K562 (cell line): ENCODE measurements around the gene MAN1A1. TPM values are rescaled to one million over a fixed set of nuclear protein-coding genes. Genes with fewer than 3 reads are reported as not detected.

Source experiments
- ATAC-seq: fragments of 200-7000 bp; cut with Tn5 transposase; 3 replicates; pipeline ENCODE4 v1.9.1; 2020; ENCODE audit warnings: moderate library complexity
- BruUV-seq: library from RNA; stranded (reverse); fragments of 400-500 nt; replicated peaks from 2 replicates; lab custom pipeline; 2021; lab: Mats Ljungman, UMichigan
- CTCF ChIA-PET: fragments of 300-600 bp; formaldehyde crosslinking; extraction: SDS; loops from one replicate; lab custom pipeline; 2021; ENCODE audit warnings: low intra/inter-chr PET ratio; lab: Yijun Ruan, JAX
- POLR2A ChIA-PET: fragments of 300-600, 350-650 bp; sonication (Branson Sonifier 250); formaldehyde crosslinking; extraction: SDS; loops from one replicate; lab custom pipeline; 2021; ENCODE audit warnings: antibody characterized with exemption, inconsistent platforms; lab: Yijun Ruan, JAX
- DNase-seq, 4 experiments: peaks; one replicate each; pipeline versions ENCODE4 v3.0.0 to v3.0.0-alpha.2; 2011 to 2018; ENCODE audit warnings: low spot score in 3 of 4, mixed read lengths in 3 of 4; ENCODE audit errors: extremely low read depth in 1 of 4
- FAIRE-seq: peaks from 2 replicates; lab custom pipeline; 2011; peaks lifted over from hg19 to GRCh38; lab: Jason Lieb, UNC
- H2AFZ ChIP-seq: 2 replicates; pipeline ENCODE4 v1.6.0; 2011; ENCODE audit warnings: low read depth, low read length, control low read depth, inconsistent platforms
- H3K27ac ChIP-seq: fragments of 200-600 bp; 3 replicates; pipeline ENCODE4 v1.8.0; 2011; ENCODE audit warnings: low read depth, mild to moderate bottlenecking, control low read depth, inconsistent platforms, low read length, moderate library complexity, mixed read lengths; ENCODE audit errors: extremely low read depth
- H3K27me3 ChIP-seq, 2 experiments: fragments of 300-600 bp in 1 of 2; 2 replicates in 1 of 2; 3 replicates in 1 of 2; pipeline versions ENCODE4 v1.6.0 to v1.8.0; 2011; ENCODE audit warnings: inconsistent platforms in 2 of 2, low read length in 2 of 2, mild to moderate bottlenecking in 1 of 2, mixed read lengths in 1 of 2, moderate library complexity in 1 of 2; ENCODE audit not compliant: control insufficient read depth in 2 of 2, insufficient read depth in 2 of 2
- H3K36me3 ChIP-seq: fragments of 300-600 bp; 3 replicates; pipeline ENCODE4 v1.8.0; 2011; ENCODE audit warnings: mild to moderate bottlenecking, low read length, inconsistent platforms; ENCODE audit not compliant: control insufficient read depth, insufficient read depth
- H3K4me1 ChIP-seq, 2 experiments: fragments of 200-600 bp in 1 of 2; replicated peaks in 1 of 2; 2 replicates in 1 of 2; 3 replicates in 1 of 2; pipeline versions ENCODE4 v1.5.1 to v1.8.0; 2011; ENCODE audit warnings: inconsistent platforms in 2 of 2, low read length in 2 of 2, mild to moderate bottlenecking in 1 of 2, mixed read lengths in 1 of 2, moderate library complexity in 1 of 2; ENCODE audit not compliant: control insufficient read depth in 2 of 2, insufficient read depth in 2 of 2
- H3K4me2 ChIP-seq: 2 replicates; pipeline ENCODE4 v1.6.1; 2011; ENCODE audit warnings: low read length, control low read depth, inconsistent platforms, mixed read lengths; ENCODE audit not compliant: insufficient read depth
- H3K4me3 ChIP-seq: fragments of 200-600 bp; sonication (generic), shearing (Covaris generic); 2 replicates; pipeline ENCODE4 v1.5.1; 2016; ENCODE audit warnings: control low read depth, inconsistent platforms
- H3K79me2 ChIP-seq: fragments of 200-600 bp; 3 replicates; pipeline ENCODE4 v1.8.0; 2011; ENCODE audit warnings: low read length, inconsistent platforms; ENCODE audit not compliant: control insufficient read depth, insufficient read depth
- H3K9ac ChIP-seq, 2 experiments: 2 replicates each; pipeline versions ENCODE4 v1.6.0 to v1.6.1; 2011; ENCODE audit warnings: low read depth in 2 of 2, low read length in 2 of 2, control low read depth in 1 of 2, inconsistent platforms in 1 of 2, mild to moderate bottlenecking in 1 of 2, mixed read lengths in 1 of 2; ENCODE audit not compliant: insufficient read depth in 1 of 2
- H3K9me1 ChIP-seq: one replicate; pipeline ENCODE4 v1.6.0; 2011; ENCODE audit warnings: inconsistent platforms, mild to moderate bottlenecking, low read length, moderate library complexity; ENCODE audit not compliant: control insufficient read depth, insufficient read depth
- H3K9me3 ChIP-seq: replicated peaks from 2 replicates; pipeline ENCODE4 v1.5.1; 2011; ENCODE audit warnings: low read depth, low read length, inconsistent platforms; ENCODE audit not compliant: control insufficient read depth, insufficient read depth
- H4K20me1 ChIP-seq: replicated peaks from 2 replicates; pipeline ENCODE4 v1.6.1; 2011; ENCODE audit warnings: low read length, inconsistent platforms, mixed read lengths; ENCODE audit not compliant: control insufficient read depth, insufficient read depth
- CBFA2T3 ChIP-seq: fragments of 450-650 bp; IDR thresholded peaks from 2 replicates; pipeline ENCODE4 v1.6.1; 2017
- DPF2 ChIP-seq: fragments of 450-650 bp; IDR thresholded peaks from 2 replicates; pipeline ENCODE4 v1.6.1; 2016
- LARP7 ChIP-seq: fragments of 450-650 bp; IDR thresholded peaks from 2 replicates; pipeline ENCODE4 v1.6.1; 2016
- NR2F6 ChIP-seq: fragments of 450-650 bp; formaldehyde crosslinking; IDR thresholded peaks from 2 replicates; pipeline ENCODE4 v1.4.0; 2020; ENCODE audit warnings: mild to moderate bottlenecking
- ZNF24 ChIP-seq: fragments of 450-650 bp; IDR thresholded peaks from 2 replicates; pipeline ENCODE4 v1.6.1; 2016
- WGBS: fragments of 100-300 bp; shearing (Covaris generic); methylation state at CpG from one replicate; pipeline ENCODE4 v1.1.6; 2016; ENCODE audit warnings: low coverage, mixed read lengths; ENCODE audit not compliant: insufficient coverage; ENCODE audit errors: missing lambda C conversion rate; 5-methylcytosine and 5-hydroxymethylcytosine counted together
- in situ Hi-C: fragments of 300-500 bp; cut with MboI; formaldehyde crosslinking; loops from 4 replicates; pipeline ENCODE4 v1.15.0; 2018; ENCODE audit warnings: inconsistent platforms, mixed read lengths
- intact Hi-C: fragments of 100-400 bp; cut with micrococcal nuclease; formaldehyde crosslinking; loops from 2 replicates; pipeline ENCODE4 v1.14.2; 2022
- polyA plus RNA-seq, 8 experiments: library from polyadenylated mRNA; depleted of rRNA in 4 of 8; stranded (reverse) in 5 of 8; unstranded in 3 of 8; fragments of >200 nt; fragmentation: Nextera tagmentation in 2 of 8; fragmentation: Illumina TruSeq in 1 of 8; extraction: Ambion mirVana in 2 of 8; extraction: Trizol in 1 of 8; gene quantifications; 2 replicates each; pipeline versions ENCODE4 v1.2.1 to v1.2.3, GENCODE V29; 2011 to 2014; ENCODE audit warnings: inconsistent platforms in 1 of 8, missing spikeins in 1 of 8
- small RNA-seq: library from RNA; depleted of rRNA; stranded (forward); fragments of <200 nt; gene quantifications from one replicate; pipeline ENCODE3, GENCODE V24; 2014
- total RNA-seq, 7 experiments: library from RNA; depleted of rRNA in 6 of 7; stranded (reverse); fragments of >200 nt in 6 of 7; fragmentation: Illumina TruSeq in 2 of 7; extraction: Trizol in 2 of 7; gene quantifications; 2 replicates each; pipeline versions ENCODE4 v1.2.1 to v1.2.3, GENCODE V29; 2011 to 2021; ENCODE audit warnings: low replicate concordance in 1 of 7

MAN1A1 gene
- total and polyA plus RNA-seq, 9 of the 15 experiments (the other 6 are each of a cell fraction or from before 2014, with no cell fraction given), result 24.5 to 78.4 (median 59.7) TPM

DNA sequence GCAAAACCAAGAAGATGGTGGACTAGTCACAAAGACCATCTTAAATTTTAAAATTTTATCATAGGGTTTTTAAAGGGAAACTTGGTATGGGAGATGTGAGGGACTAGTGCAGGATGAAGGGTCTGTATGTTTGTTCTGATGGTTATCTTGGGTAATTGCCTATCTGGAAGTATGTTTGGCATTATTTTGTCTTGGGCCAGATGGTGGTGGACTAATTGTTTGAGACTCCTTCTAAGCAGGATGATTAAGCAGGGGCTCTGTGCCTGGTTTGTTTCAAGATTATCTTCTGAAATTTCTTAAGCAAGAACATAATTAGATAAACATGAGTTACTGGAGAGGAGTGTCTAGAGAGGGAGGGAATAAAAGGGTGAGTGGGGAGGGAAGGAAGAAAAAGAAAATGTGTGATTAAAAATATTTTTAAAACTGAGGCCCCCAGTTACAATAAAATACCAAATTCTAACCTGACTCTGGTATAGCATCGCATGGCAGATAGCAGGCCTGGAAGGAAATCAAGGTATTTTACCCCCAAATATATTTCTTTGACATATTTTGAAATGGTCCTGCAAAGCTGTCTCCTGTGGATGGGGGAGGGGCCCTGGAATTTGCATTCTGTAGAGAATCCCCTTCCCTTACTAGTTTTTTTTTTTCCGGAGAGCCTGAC is 221.2 kb downstream of the MAN1A1 start:
- H2AFZ ChIP-seq, result peak overlapping the region; percentile 63
- POLR2A ChIA-PET, result interaction anchor here (1.3 kb wide), 1 partner anchor 19 kb away, joined by 4 read pairs; no protein-coding TSS in a partner anchor
- no peaks in the 10 kb centered on the region for H3K79me2 ChIP-seq
- H4K20me1 ChIP-seq, result no peaks in the 10 kb centered on the region
- peaks cover 0 to 20% of the 10 kb centered on the region in 2 experiments; a peak in 3 of 5 replicates for H3K4me1 ChIP-seq
- H3K27me3 ChIP-seq, result no peaks in the 10 kb centered on the region
- TF ChIP-seq LARP7 (no peak), CBFA2T3 (peak; percentile 44), DPF2 (0 out of 2 replicates have a peak, but pooled peaks have one; percentile 21)
- no peaks in the 10 kb centered on the region for H3K9me3 ChIP-seq
- no TSS peak for BruUV-seq
- FAIRE-seq (no peak), DNase-seq (no peak), ATAC-seq (no peak)
- WGBS, result 16% methylated on average over 2 of the region's 2 CpGs
- in situ Hi-C loops (loop anchor here (5.0 kb wide), 1 partner anchor 219 kb away; the partner anchor contains the start of gene MAN1A1), intact Hi-C loops (loop anchor here (2.0 kb wide), 1 partner anchor 52 kb away; no protein-coding TSS in a partner anchor)
- H3K36me3 ChIP-seq, result no peaks in the 10 kb centered on the region
- CTCF ChIA-PET, result no interaction called here
- H3K27ac ChIP-seq, result no peak overlapping the region
- no peak overlapping the region for H3K4me2 ChIP-seq
- H3K9me1 ChIP-seq, result no peaks in the 10 kb centered on the region
- H3K4me3 ChIP-seq, result no peak overlapping the region
- no peak overlapping the region for H3K9ac ChIP-seq

- POLR2A ChIA-PET, result interaction anchor here (0.5 to 1.2 kb wide), 2 partner anchors 16 to 219 kb away, joined by 3 read pairs; no protein-coding TSS in a partner anchor
- ATAC-seq (no peak), FAIRE-seq (no peak)
- CTCF ChIA-PET, result no interaction called here
- H4K20me1 ChIP-seq, result no peaks in the 10 kb centered on the region
- H3K4me2 ChIP-seq, result no peak overlapping the region
- BruUV-seq, result no TSS peak
- peak; percentile 94 for TF ChIP-seq ZNF24
- TF ChIP-seq NR2F6, result no peak
- TF ChIP-seq, all 486 proteins: peak for 1
- no peaks in the 10 kb centered on the region for H3K27me3 ChIP-seq
- peak overlapping the region; percentile 63; the same call in 1 of the 2 replicates for H2AFZ ChIP-seq
- H3K36me3 ChIP-seq, result no peaks in the 10 kb centered on the region
- DNase-seq, result no peak
- H3K4me3 ChIP-seq, result no peak overlapping the region
- intact Hi-C loops (loop anchor here (2.0 kb wide), 1 partner anchor 53 kb away; no protein-coding TSS in a partner anchor), in situ Hi-C loops (loop anchor here (5.0 kb wide), 1 partner anchor 220 kb away; the partner anchor contains the start of gene MAN1A1)
- 58% methylated on average over 1 of the region's 1 CpG for WGBS
- H3K4me1 ChIP-seq, result peaks cover 0 to 18% of the 10 kb centered on the region in 2 experiments; a peak in 3 of 5 replicates
- H3K9me1 ChIP-seq, result no peaks in the 10 kb centered on the region
- no peaks in the 10 kb centered on the region for H3K9me3 ChIP-seq
- H3K79me2 ChIP-seq, result no peaks in the 10 kb centered on the region
- no peak overlapping the region for H3K27ac ChIP-seq
- no peak overlapping the region for H3K9ac ChIP-seq
Measured at GRCh38 chr6:119127627-119128026, 221.9 kb downstream of the MAN1A1 start.

Small RNAs within 50 kb of the gene (small RNA-seq; reads per million reads assigned to genes)
- gene AL022722.2 (not detected), gene RNU6-194P (not detected)
